Measurements from ENCODE around the gene DHDH.
A peak's percentile ranks its signal among the peaks of the same experiment; 100 is the strongest.
"Not testable (repeated sequence)": the region's sequence is repeated elsewhere in the genome, so short reads cannot be mapped to it uniquely, and the experiment has no call there.

The DHDH gene

GRCh38 chr19:48933382-48933932, at the start of gene DHDH:
Gene DHDH (plus strand): TSS chr19:48933699. CDS start chr19:48933722, 23 bp downstream.
- peaks cover 18% of the 10 kb centered on the region for H3K4me1 Mint-ChIP-seq
- ATAC-seq, result peak; percentile 94
- no peaks in the 10 kb centered on the region for H3K9me3 Mint-ChIP-seq
- peak within 1 kb of the TSS; percentile 72 for H3K27ac Mint-ChIP-seq
- peak within 1 kb of the TSS; percentile 91 for H3K4me3 Mint-ChIP-seq
- H3K36me3 Mint-ChIP-seq, result no peaks in the 10 kb centered on the region
- H3K27me3 Mint-ChIP-seq, result no peaks in the 10 kb centered on the region

- no peak overlapping the region for H3K4me3 Mint-ChIP-seq
- H3K27me3 Mint-ChIP-seq, result no peaks in the 10 kb centered on the region
- ATAC-seq, result no peak
- peaks cover under 1% of the 10 kb centered on the region for H3K36me3 Mint-ChIP-seq
- peak overlapping the region; percentile 39 for H3K27ac Mint-ChIP-seq
- H3K4me1 Mint-ChIP-seq, result peaks cover 30% of the 10 kb centered on the region
- H3K9me3 Mint-ChIP-seq, result no peaks in the 10 kb centered on the region
These were observed 49.8 kb upstream of the DHDH start for GRCh38 chr19:48883726-48884125.

- H3K4me1 Mint-ChIP-seq, result peaks cover 40% of the 10 kb centered on the region
- H3K27me3 Mint-ChIP-seq, result no peaks in the 10 kb centered on the region
- no peak overlapping the region for H3K27ac Mint-ChIP-seq
- ATAC-seq, result no peak
- no peaks in the 10 kb centered on the region for H3K36me3 Mint-ChIP-seq
- no peaks in the 10 kb centered on the region for H3K9me3 Mint-ChIP-seq
- H3K4me3 Mint-ChIP-seq, result no peak overlapping the region
These were observed 45.5 kb upstream of the DHDH start for GRCh38 chr19:48887861-48888612.

- H3K9me3 Mint-ChIP-seq, ATAC-seq, H3K27ac Mint-ChIP-seq, H3K27me3 Mint-ChIP-seq, H3K36me3 Mint-ChIP-seq, H3K4me3 Mint-ChIP-seq: not testable (repeated sequence)
- peaks cover 34% of the 10 kb centered on the region for H3K4me1 Mint-ChIP-seq
These were observed 44.0 kb upstream of the DHDH start for GRCh38 chr19:48889496-48889895.

GRCh38 chr19:48890551-48890950, 42.9 kb upstream of the DHDH start:
- H3K27ac Mint-ChIP-seq, result no peak overlapping the region
- H3K27me3 Mint-ChIP-seq, result peaks cover 12% of the 10 kb centered on the region
- peaks cover 32% of the 10 kb centered on the region for H3K4me1 Mint-ChIP-seq
- H3K9me3 Mint-ChIP-seq, result no peaks in the 10 kb centered on the region
- H3K4me3 Mint-ChIP-seq, result peak overlapping the region; percentile 23
- ATAC-seq, result no peak
- no peaks in the 10 kb centered on the region for H3K36me3 Mint-ChIP-seq

- no peak for ATAC-seq
- no peaks in the 10 kb centered on the region for H3K9me3 Mint-ChIP-seq
- no peak overlapping the region for H3K4me3 Mint-ChIP-seq
- no peak overlapping the region for H3K27ac Mint-ChIP-seq
- H3K4me1 Mint-ChIP-seq, result peaks cover 45% of the 10 kb centered on the region
- H3K36me3 Mint-ChIP-seq, result no peaks in the 10 kb centered on the region
- H3K27me3 Mint-ChIP-seq, result peaks cover 34% of the 10 kb centered on the region
These were observed 38.3 kb upstream of the DHDH start for GRCh38 chr19:48895226-48895625.

GRCh38 chr19:48896191-48896720, 37.2 kb upstream of the DHDH start:
- peak overlapping the region; percentile 69 for H3K27ac Mint-ChIP-seq
- H3K4me1 Mint-ChIP-seq, result peaks cover 47% of the 10 kb centered on the region
- no peak for ATAC-seq
- peak overlapping the region; percentile 69 for H3K4me3 Mint-ChIP-seq
- no peaks in the 10 kb centered on the region for H3K36me3 Mint-ChIP-seq
- no peaks in the 10 kb centered on the region for H3K9me3 Mint-ChIP-seq
- H3K27me3 Mint-ChIP-seq, result peaks cover 34% of the 10 kb centered on the region

GRCh38 chr19:48897181-48897580, 36.3 kb upstream of the DHDH start:
- no peak overlapping the region for H3K4me3 Mint-ChIP-seq
- peak overlapping the region; percentile 69 for H3K27ac Mint-ChIP-seq
- peaks cover 45% of the 10 kb centered on the region for H3K4me1 Mint-ChIP-seq
- ATAC-seq, result no peak
- no peaks in the 10 kb centered on the region for H3K9me3 Mint-ChIP-seq
- H3K27me3 Mint-ChIP-seq, result peaks cover 34% of the 10 kb centered on the region
- H3K36me3 Mint-ChIP-seq, result no peaks in the 10 kb centered on the region

- Mint-ChIP-seq H3K36me3 (peaks cover 16% of the 10 kb centered on the region), H3K4me3 (peak overlapping the region; percentile 97), H3K27ac (peak overlapping the region; percentile 92), H3K4me1 (peaks cover 47% of the 10 kb centered on the region), H3K27me3 (peaks cover 34% of the 10 kb centered on the region)
- H3K9me3 Mint-ChIP-seq, ATAC-seq: not testable (repeated sequence)
These were observed 34.1 kb upstream of the DHDH start for GRCh38 chr19:48899386-48899749.

GRCh38 chr19:48899781-48900476, 33.6 kb upstream of the DHDH start, which contains the start of gene NUCB1:
Gene NUCB1 (plus strand): TSS chr19:48900312. CDS start chr19:48900797, 485 bp downstream.
- H3K4me3 Mint-ChIP-seq, result peak within 1 kb of the TSS; percentile 97
- peak; percentile 99 for ATAC-seq
- H3K9me3 Mint-ChIP-seq, result no peaks in the 10 kb centered on the region
- H3K27ac Mint-ChIP-seq, result peak within 1 kb of the TSS; percentile 92
- H3K27me3 Mint-ChIP-seq, result peaks cover 28% of the 10 kb centered on the region
- H3K36me3 Mint-ChIP-seq, result peaks cover 21% of the 10 kb centered on the region
- peaks cover 47% of the 10 kb centered on the region for H3K4me1 Mint-ChIP-seq

GRCh38 chr19:48900477-48901406, 32.8 kb upstream of the DHDH start:
- H3K4me1 Mint-ChIP-seq, result peaks cover 47% of the 10 kb centered on the region
- no peak for ATAC-seq
- H3K9me3 Mint-ChIP-seq, result no peaks in the 10 kb centered on the region
- peak overlapping the region; percentile 92 for H3K27ac Mint-ChIP-seq
- H3K36me3 Mint-ChIP-seq, result peaks cover 29% of the 10 kb centered on the region
- H3K27me3 Mint-ChIP-seq, result peaks cover 20% of the 10 kb centered on the region
- peak overlapping the region; percentile 97 for H3K4me3 Mint-ChIP-seq

- not testable (repeated sequence) for H3K27ac Mint-ChIP-seq, H3K4me3 Mint-ChIP-seq, H3K27me3 Mint-ChIP-seq, H3K9me3 Mint-ChIP-seq, ATAC-seq
- Mint-ChIP-seq H3K36me3 (peaks cover 43% of the 10 kb centered on the region), H3K4me1 (peaks cover 34% of the 10 kb centered on the region)
These were observed 31.2 kb upstream of the DHDH start for GRCh38 chr19:48902291-48902690.

GRCh38 chr19:48903788-48904187, 29.7 kb upstream of the DHDH start:
- ATAC-seq, H3K4me3 Mint-ChIP-seq, H3K9me3 Mint-ChIP-seq, H3K27me3 Mint-ChIP-seq, H3K27ac Mint-ChIP-seq: not testable (repeated sequence)
- Mint-ChIP-seq H3K4me1 (peaks cover 34% of the 10 kb centered on the region), H3K36me3 (peaks cover 57% of the 10 kb centered on the region)

- Mint-ChIP-seq H3K9me3 (no peaks in the 10 kb centered on the region), H3K27ac (no peak overlapping the region), H3K27me3 (no peaks in the 10 kb centered on the region), H3K36me3 (peaks cover 68% of the 10 kb centered on the region), H3K4me3 (no peak overlapping the region), H3K4me1 (peaks cover 26% of the 10 kb centered on the region)
- ATAC-seq, result no peak
These were observed 27.8 kb upstream of the DHDH start for GRCh38 chr19:48905664-48906063.

Data from stimulated activated memory B cell treated with anti-CD40 and anti-IgM and Interleukin-4, amounts not matched to agents 10 μg/mL and 1 μg/mL and 100 μg/mL, for 72 hours (primary cell).